CD4-positive, alpha-beta T cell treated with Interleukin-21 for 1 hour (primary cell): ENCODE measurements around the gene TSPYL4.

Experiments
- DNase-seq: peaks from one replicate; pipeline ENCODE4 v3.0.0-alpha.2; 2020

Gene TSPYL4

GRCh38 chr6:116268589-116269293 is 14.9 kb upstream of the TSPYL4 start:
- DNase-seq = peak; percentile 69

GRCh38 chr6:116267836-116268588 is 14.1 kb upstream of the TSPYL4 start:
- no peak for DNase-seq

- no peak for DNase-seq
These were observed 12.9 kb upstream of the TSPYL4 start for GRCh38 chr6:116266803-116267202.

- DNase-seq = no peak
These were observed 11.4 kb upstream of the TSPYL4 start for GRCh38 chr6:116265041-116265829.

- no peak for DNase-seq
These were observed 9.5 kb upstream of the TSPYL4 start for GRCh38 chr6:116263353-116263752.

GRCh38 chr6:116258520-116258919 is 4.6 kb upstream of the TSPYL4 start:
- no peak for DNase-seq

- no peak for DNase-seq
These were observed 2.8 kb upstream of the TSPYL4 start for GRCh38 chr6:116256694-116257093.

GRCh38 chr6:116255246-116255800 is 1.4 kb upstream of the TSPYL4 start:
- no peak for DNase-seq

- DNase-seq = no peak
These were observed 602 bp upstream of the TSPYL4 start for GRCh38 chr6:116254297-116255056.

GRCh38 chr6:116253188-116253504 is 729 bp downstream of the TSPYL4 start:
- no peak for DNase-seq

- DNase-seq = no peak
These were observed 2.1 kb downstream of the TSPYL4 start for GRCh38 chr6:116251568-116252384.

GRCh38 chr6:116248577-116248976 is 5.3 kb downstream of the TSPYL4 start:
- no peak for DNase-seq

GRCh38 chr6:116247285-116247684 is 6.6 kb downstream of the TSPYL4 start:
- DNase-seq = no peak

- DNase-seq = no peak
These were observed 7.8 kb downstream of the TSPYL4 start for GRCh38 chr6:116246089-116246488.

- no peak for DNase-seq
These were observed 9.6 kb downstream of the TSPYL4 start for GRCh38 chr6:116244284-116244683.

- no peak for DNase-seq
These were observed 14.0 kb downstream of the TSPYL4 start for GRCh38 chr6:116239856-116240255.

GRCh38 chr6:116239256-116239655 is 14.6 kb downstream of the TSPYL4 start:
- no peak for DNase-seq

- DNase-seq = no peak
These were observed 15.8 kb downstream of the TSPYL4 start for GRCh38 chr6:116238083-116238482.

GRCh38 chr6:116234689-116235088 is 19.2 kb downstream of the TSPYL4 start:
- DNase-seq = no peak

GRCh38 chr6:116229287-116229913 is 24.5 kb downstream of the TSPYL4 start:
- DNase-seq = peak; percentile 15

GRCh38 chr6:116223355-116223754 is 30.5 kb downstream of the TSPYL4 start:
- no peak for DNase-seq
